ENCODE data around the gene SCNN1G. TPM values are rescaled to one million over a fixed set of nuclear protein-coding genes. Genes with fewer than 3 reads are reported as not detected.

SCNN1G gene
- total RNA-seq, 4 donors from 2014 or later: 0.27 to 0.39 TPM; not detected in 2

- WGBS, 2 donors (ENCODE audit: low coverage in 1 of 2): 60 to 65% methylated on average over 3 of the region's 3 CpGs
- H3K27ac ChIP-seq: no peak overlapping the region
- no peaks in the 10 kb centered on the region for H3K36me3 ChIP-seq
- H3K9me3 ChIP-seq: no peaks in the 10 kb centered on the region
- no peak for ATAC-seq
- no peak overlapping the region for H3K4me3 ChIP-seq
- TF ChIP-seq CTCF (IDR thresholded peaks at IDR 0.05) (no peak), POLR2A (IDR thresholded peaks at IDR 0.05) (no peak)
- peaks cover 18% of the 10 kb centered on the region for H3K27me3 ChIP-seq
- no peaks in the 10 kb centered on the region for H3K4me1 ChIP-seq
These were observed 9.6 kb upstream of the SCNN1G start for GRCh38 chr16:23172994-23173393.

GRCh38 chr16:23174622-23175021 lies 7.9 kb upstream of the SCNN1G start:
- H3K4me3 ChIP-seq: no peak overlapping the region
- no peak for ATAC-seq
- peaks cover 18% of the 10 kb centered on the region for H3K27me3 ChIP-seq
- no peak overlapping the region for H3K27ac ChIP-seq
- WGBS, 2 donors (ENCODE audit: low coverage in 1 of 2): 17 to 50% methylated on average over 1 to 2 of the region's 2 CpGs
- no peaks in the 10 kb centered on the region for H3K9me3 ChIP-seq
- no peaks in the 10 kb centered on the region for H3K4me1 ChIP-seq
- no peak for TF ChIP-seq POLR2A (IDR thresholded peaks at IDR 0.05)
- no peak for TF ChIP-seq EP300 (IDR thresholded peaks at IDR 0.05)
- TF ChIP-seq CTCF (IDR thresholded peaks at IDR 0.05): no peak
- no peak for TF ChIP-seq POLR2AphosphoS5 (IDR thresholded peaks at IDR 0.05)
- no peaks in the 10 kb centered on the region for H3K36me3 ChIP-seq

GRCh38 chr16:23175651-23176050 lies 6.9 kb upstream of the SCNN1G start:
- H3K9me3 ChIP-seq: no peaks in the 10 kb centered on the region
- no peaks in the 10 kb centered on the region for H3K36me3 ChIP-seq
- TF ChIP-seq CTCF (IDR thresholded peaks at IDR 0.05) (no peak), EP300 (IDR thresholded peaks at IDR 0.05) (no peak), POLR2A (IDR thresholded peaks at IDR 0.05) (no peak), POLR2AphosphoS5 (IDR thresholded peaks at IDR 0.05) (no peak)
- no peak for ATAC-seq
- H3K27ac ChIP-seq: no peak overlapping the region
- peaks cover 27% of the 10 kb centered on the region for H3K27me3 ChIP-seq
- no peaks in the 10 kb centered on the region for H3K4me1 ChIP-seq
- no peak overlapping the region for H3K4me3 ChIP-seq

DNA sequence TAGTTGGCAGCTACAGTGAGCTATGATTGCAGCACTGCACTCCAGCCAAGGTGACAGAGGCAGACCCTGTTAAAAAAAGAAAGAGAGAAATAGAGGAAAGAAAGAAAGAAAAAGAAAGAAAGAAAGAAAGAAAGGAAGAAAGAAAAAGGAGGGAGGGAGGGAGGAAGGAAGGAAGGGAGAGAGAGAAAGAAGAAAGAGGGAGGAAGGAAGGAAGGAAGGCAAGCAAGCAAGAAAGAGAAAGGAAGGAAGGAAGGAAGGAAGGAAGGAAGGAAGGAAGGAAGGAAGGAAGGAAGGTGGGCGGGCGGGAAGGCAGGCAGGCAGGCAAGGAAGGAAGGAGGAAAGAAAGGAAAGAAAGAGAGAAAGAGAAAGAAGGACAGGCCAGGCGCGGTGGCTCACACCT lies 1.0 kb upstream of the SCNN1G start:
- Histone ChIP-seq H3K27ac (no peak overlapping the region), H3K27me3 (peaks cover 77% of the 10 kb centered on the region), H3K4me1 (peaks cover 4 to 17% (median 13%) of the 10 kb centered on the region in 3 donors), H3K9me3 (no peaks in the 10 kb centered on the region), H3K36me3 (no peaks in the 10 kb centered on the region), H3K4me3 (no peak overlapping the region)
- TF ChIP-seq POLR2A (IDR thresholded peaks at IDR 0.05) (no peak), CTCF (IDR thresholded peaks at IDR 0.05) (no peak), EP300 (IDR thresholded peaks at IDR 0.05) (no peak), POLR2AphosphoS5 (IDR thresholded peaks at IDR 0.05) (no peak)
- no peak for ATAC-seq
- 85% methylated on average over 4 of the region's 4 CpGs; no CpG with 5 or more reads in 1 of the 2 donors for WGBS, 2 donors (ENCODE audit: low coverage in 1 of 2)

DNA sequence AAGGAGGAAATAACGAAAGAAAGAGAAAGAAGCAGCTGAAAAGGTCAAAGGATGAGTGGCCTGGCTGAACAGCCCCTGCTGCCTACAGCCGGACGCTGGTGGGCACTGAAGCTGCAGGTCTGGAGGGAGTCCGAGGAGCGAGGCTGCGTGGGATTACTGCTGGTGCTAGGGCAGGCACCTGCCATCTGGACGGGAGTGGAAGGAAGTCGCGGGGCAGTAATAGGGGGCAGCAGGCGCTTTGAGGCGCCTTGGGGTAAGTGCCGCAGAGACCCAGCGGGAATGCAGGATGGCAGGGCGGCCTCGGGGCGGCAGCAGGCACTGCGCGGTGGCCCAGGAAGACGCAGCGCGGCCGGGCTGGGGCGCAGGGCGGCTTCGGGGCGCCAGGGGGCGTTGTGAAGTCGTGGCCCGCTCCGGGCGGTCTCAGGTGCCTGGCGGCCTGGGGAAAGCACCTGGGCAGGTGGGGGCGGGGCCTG lies 303 bp upstream of the SCNN1G start:
- no peaks in the 10 kb centered on the region for H3K9me3 ChIP-seq

More for the DNA sequence above, 303 bp upstream of the SCNN1G start:
- H3K4me1 ChIP-seq: peaks cover 4 to 17% (median 13%) of the 10 kb centered on the region in 3 donors
- peaks cover 77% of the 10 kb centered on the region for H3K27me3 ChIP-seq
- H3K36me3 ChIP-seq: no peaks in the 10 kb centered on the region
- no peak overlapping the region for H3K27ac ChIP-seq
- WGBS, 2 donors (ENCODE audit: low coverage in 1 of 2): 3 to 10% methylated on average over 6 to 12 of the region's 33 CpGs
- H3K4me3 ChIP-seq: peak overlapping the region; percentile 17 to 55
- TF ChIP-seq CTCF (IDR thresholded peaks at IDR 0.05): peak; percentile 94 to 98 (median 97)
- no peak for TF ChIP-seq POLR2AphosphoS5 (IDR thresholded peaks at IDR 0.05)
- ATAC-seq: peak; percentile 92

Data from gastroesophageal sphincter (tissue), 4 donors.